Left colon (tissue), 2 donors: ENCODE measurements around the gene SELENOH. TPM values are rescaled to one million over a fixed set of nuclear protein-coding genes. Genes with fewer than 3 reads are reported as not detected.
"Not testable (repeated sequence)": the region's sequence is repeated elsewhere in the genome, so short reads cannot be mapped to it uniquely, and the experiment has no call there.

Experiments
- ATAC-seq: fragments of 200-7000 bp; cut with Tn5 transposase; one replicate; pipeline ENCODE4 v1.9.1; 2020; ENCODE audit warnings: mild to moderate bottlenecking, moderate library complexity
- DNase-seq, 2 donors: peaks; one replicate each; pipeline ENCODE4 v3.0.0-alpha.2; 2020
- intact Hi-C, 2 donors: fragments of 100-400 bp; cut with DNase I in 1 of 2; cut with micrococcal nuclease in 1 of 2; formaldehyde crosslinking; loops; one replicate each; pipeline versions ENCODE4 v1.11.2 to v1.14.0; 2022; cut with DNase I, micrococcal nuclease
- long read RNA-seq: library from polyadenylated mRNA; unstranded; transcript quantifications from one replicate; pipeline ENCODE4 v2.0.0, GENCODE V29; 2021
- total RNA-seq, 2 donors: library from RNA; stranded (reverse); fragmentation: NEBNext Ultra II Directional; extraction: Animal tissue kit (Norgen Biotek cat#: 25700); gene quantifications; one replicate each; pipeline ENCODE4 v1.2.1, GENCODE V29; 2021
- donor health status: DM: no; HTN: no; CAD: no.
- donor health status: DM: yes; HTN: yes; CAD: no.

SELENOH gene, protein sequence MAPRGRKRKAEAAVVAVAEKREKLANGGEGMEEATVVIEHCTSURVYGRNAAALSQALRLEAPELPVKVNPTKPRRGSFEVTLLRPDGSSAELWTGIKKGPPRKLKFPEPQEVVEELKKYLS
- total RNA-seq, result 10 to 100 TPM; 64.0 to 77.4 TPM
- long read RNA-seq, transcript SELENOH-204 (4 exons, 818 nt), result major isoform, 25 of 26 reads
- long read RNA-seq, partial matches to known transcripts, result 0 of 26 reads
- long read RNA-seq, other reads (novel, unspliced or antisense), result 1 of 26 reads

DNA sequence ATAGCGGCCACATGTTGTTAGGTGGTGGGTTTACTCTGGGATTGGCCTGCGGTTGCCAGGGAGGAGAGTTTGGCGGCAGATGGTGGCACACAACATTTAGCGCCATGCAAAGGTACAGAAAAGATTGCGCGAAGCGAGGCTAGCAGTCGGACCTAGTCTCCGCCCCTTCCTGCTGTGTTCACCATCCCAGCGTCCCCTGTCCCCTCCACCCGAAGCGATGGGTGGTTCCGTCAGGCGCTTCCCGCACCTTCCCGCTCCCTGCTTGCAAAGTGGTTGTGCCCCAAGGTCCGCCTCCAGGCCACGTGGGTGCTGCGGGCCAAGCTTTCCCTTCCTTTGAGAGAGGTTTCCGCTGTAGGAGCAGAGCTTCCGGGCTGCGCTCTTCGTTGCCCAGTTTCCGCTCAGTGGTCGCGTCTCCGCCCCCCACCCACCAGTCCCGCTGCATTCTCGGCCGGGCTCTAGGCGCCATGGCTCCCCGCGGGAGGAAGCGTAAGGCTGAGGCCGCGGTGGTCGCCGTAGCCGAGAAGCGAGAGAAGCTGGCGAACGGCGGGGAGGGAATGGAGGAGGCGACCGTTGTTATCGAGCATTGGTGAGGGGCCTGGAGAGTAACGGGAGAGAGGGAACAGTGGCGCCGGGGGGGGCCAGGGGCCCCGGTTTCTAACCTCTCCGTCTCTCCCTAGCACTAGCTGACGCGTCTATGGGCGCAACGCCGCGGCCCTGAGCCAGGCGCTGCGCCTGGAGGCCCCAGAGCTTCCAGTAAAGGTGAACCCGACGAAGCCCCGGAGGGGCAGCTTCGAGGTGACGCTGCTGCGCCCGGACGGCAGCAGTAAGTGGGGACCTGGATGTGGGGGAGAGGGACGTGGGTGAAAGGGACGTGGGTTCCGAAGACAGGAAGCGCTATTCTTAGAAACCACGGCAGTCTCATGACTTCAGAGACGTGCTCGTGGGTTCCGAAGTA lies at the start of gene SELENOH:
TSS of gene SELENOH (plus strand) at position 360 of the 955 bp plus-strand sequence. CDS start at position 465, 105 bp downstream.
- peak; percentile 94 to 98 for DNase-seq
- ATAC-seq, result peak; percentile 96
- intact Hi-C loops, result loop anchor here in 1 of 2 donors (5.0 kb wide), 1 partner anchor 61 kb away; no protein-coding TSS in a partner anchor

DNA sequence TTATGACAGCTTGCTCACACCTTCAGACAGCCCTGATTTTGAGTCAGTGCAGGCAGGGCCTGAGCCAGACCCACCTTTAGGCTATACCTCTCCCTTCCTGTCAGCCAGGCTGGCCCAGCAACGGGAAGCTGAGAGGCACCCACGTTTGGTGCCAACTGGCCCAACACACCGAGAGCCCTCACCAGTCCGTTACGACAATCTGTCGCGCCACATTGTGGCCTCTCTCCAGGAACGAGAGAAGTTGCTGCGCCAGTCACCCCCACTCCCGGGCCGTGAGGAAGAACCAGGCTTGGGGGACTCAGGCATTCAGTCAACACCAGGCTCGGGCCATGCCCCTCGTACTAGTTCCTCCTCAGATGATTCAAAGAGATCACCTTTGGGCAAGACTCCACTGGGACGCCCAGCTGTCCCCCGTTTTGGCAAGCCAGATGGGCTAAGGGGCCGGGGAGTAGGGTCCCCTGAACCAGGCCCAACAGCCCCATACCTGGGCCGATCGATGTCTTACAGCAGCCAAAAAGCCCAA lies 42.4 kb upstream of the SELENOH start:
- intact Hi-C loops, result no loop called here
- DNase-seq (no peak), ATAC-seq (peak; percentile 21)

DNA sequence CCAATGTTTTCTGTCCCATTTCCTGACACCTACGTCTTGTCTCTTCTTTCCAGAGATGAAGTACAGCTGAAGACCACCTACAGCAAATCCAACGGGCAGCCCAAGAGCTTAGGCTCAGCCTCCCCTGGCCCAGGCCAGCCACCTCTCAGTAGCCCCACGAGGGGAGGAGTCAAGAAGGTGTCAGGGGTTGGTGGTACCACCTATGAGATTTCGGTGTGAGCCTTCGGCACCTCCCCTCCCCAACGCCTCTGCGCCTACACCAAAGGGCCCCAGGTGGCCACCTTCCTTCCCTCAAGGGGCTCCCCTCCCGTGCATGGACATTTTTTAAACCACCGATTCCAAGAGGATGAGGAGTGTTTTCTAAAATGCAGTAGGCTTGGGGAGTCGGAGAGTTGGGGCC lies 41.5 kb upstream of the SELENOH start:
- intact Hi-C loops, result no loop called here
- DNase-seq (no peak), ATAC-seq (no peak)

DNA sequence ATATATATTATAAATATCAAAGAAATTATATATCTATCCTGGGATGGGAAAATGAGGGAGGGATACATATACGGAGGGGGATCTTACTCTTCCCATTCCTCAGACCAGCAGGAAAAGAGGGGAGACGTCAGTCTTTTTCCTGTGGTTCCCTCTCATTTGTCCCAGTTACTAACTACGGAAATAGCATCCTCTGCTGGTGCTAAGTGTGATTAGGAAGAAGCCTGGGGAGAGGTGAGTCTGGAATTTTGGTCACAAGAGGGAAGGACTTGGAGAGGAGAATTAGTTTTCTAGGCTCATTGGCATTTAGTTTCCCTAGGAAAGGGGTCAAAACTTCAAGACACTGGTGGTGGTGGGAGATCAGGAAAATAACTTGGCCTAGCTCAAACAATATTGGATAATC lies 40.9 kb upstream of the SELENOH start:
- DNase-seq (no peak), ATAC-seq (no peak)
- intact Hi-C loops, result no loop called here

DNA sequence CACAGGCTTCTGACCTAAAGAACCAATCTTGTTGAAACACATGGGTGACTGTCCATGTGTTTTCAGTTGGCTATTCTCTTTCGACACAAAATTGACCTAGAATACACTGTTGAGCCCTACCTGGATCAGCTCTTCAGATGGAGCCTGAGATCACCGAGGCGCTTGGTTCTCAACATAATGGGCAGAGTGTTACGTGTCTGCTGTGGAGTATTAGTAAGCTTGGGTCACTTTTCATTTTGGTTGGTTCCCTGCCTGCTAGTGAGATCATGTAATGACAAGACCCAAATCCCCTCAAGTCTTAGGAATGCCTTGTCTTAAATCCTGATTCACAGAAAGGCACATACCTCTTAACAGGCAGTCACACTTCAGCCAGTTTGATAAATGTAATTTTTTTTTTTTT lies 38.0 kb upstream of the SELENOH start:
- intact Hi-C loops, result no loop called here
- DNase-seq (no peak), ATAC-seq (no peak)

DNA sequence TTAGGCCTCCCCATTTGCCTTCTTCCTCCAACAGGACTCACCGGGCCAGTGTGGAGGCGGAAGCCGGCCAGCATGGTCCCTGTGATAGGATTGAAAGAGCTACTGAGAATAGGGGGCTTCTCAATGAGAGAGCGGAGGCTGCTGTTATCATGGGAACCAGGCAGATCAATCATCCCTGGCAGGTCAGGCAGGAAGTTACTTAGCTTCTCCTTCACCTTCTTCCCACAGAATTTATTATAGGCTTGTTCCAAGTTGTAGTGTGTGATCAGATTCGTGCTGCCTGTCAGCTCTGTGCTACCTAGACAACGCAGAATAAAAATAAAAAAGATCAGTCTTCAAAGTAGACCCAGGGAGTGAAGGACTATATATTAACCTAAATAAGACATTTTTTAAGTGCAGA lies 36.4 kb upstream of the SELENOH start:
- DNase-seq (no peak), ATAC-seq (no peak)
- intact Hi-C loops, result no loop called here

DNA sequence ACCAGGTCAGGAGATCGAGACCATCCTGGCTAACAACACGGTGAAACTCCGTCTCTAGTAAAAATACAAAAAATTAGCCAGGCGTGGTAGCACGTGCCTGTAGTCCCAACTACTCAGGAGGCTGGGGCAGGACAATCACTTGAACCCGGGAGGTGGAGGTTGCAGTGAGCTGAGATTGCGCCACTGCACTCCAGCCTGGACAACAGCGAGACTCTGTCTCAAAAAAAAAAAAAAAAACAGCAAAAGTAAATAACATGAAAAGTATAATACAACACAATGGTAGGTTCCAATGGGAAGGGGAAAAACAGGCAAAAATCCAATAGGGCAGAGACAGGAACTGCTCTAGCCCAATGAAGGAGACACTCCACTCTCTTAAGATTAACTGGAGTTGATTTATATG lies 35.9 kb upstream of the SELENOH start:
- DNase-seq, intact Hi-C loops, ATAC-seq: not testable (repeated sequence)

DNA sequence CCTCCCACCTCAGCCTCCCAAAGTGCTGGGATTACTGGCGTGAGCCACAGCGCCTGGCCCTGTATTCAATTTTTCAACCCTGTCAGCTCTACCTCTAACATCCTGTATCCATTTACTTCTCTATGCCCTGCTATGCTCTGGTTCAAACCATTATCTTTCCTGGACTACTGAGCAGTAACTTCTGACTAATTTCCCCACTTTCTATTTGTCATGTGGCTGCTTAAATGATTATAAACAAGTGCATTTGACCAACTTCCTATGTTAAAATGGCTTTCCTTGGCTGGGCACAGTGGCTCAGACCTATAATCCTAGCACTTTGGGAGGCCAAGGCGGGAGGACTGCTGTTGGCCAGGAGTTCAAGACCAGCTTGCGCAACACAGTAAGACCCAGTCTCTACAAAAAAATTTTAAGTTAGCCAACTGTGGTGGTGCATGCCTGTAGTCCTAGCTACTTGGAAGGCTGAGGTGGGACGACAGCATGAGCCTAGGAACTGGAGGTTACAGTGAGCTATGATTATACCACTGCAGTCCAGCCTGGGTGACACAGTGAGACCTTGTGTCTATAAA lies 31.4 kb upstream of the SELENOH start:
- DNase-seq (no peak), ATAC-seq (no peak)
- intact Hi-C loops, result no loop called here

DNA sequence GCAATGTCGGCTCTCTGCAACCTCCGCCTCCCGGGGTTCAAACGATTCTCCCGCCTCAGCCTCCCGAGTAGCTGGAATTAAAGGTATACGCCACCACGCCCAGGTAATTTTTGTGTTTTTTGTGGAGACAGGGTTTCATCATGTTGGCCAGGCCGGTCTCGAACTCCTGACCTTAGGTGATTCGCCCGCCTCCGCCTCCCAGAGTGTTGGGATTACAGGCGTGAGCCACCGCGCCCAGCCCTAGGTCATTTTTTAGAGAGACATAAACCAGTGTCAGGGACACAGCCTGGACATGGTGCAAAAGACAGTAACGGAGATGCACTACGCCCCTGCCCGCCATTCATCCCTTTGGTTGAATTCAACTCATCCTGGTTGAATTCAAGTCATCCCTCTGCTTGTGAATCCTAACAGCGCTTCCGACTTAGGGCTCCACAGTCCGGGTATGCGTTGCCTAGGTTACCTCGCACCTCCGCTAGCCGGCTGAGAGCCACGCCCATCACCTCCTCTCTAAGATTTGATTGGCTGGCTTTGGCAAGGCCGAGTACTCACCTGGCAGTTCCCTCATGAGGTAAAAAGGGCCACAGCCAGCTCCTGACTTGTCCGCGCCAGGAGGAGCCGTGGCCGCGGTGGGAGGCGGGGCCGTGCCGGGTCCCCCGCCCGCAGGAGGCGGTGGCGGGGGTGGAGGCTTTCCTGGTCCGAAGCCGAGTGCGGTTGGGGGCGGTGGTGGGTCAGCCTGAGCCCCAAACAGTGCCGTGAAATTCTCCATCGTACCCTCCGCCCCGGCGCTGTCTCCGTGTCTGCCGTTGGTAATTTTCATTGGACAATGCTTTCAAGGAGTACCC lies 29.7 kb upstream of the SELENOH start, which contains the start of gene MED19:
TSS of gene MED19 (minus strand) at position 802 of the 842 bp plus-strand sequence. CDS start at position 766, 36 bp downstream.
- intact Hi-C loops, result no loop called here
- ATAC-seq, result peak; percentile 78

DNA sequence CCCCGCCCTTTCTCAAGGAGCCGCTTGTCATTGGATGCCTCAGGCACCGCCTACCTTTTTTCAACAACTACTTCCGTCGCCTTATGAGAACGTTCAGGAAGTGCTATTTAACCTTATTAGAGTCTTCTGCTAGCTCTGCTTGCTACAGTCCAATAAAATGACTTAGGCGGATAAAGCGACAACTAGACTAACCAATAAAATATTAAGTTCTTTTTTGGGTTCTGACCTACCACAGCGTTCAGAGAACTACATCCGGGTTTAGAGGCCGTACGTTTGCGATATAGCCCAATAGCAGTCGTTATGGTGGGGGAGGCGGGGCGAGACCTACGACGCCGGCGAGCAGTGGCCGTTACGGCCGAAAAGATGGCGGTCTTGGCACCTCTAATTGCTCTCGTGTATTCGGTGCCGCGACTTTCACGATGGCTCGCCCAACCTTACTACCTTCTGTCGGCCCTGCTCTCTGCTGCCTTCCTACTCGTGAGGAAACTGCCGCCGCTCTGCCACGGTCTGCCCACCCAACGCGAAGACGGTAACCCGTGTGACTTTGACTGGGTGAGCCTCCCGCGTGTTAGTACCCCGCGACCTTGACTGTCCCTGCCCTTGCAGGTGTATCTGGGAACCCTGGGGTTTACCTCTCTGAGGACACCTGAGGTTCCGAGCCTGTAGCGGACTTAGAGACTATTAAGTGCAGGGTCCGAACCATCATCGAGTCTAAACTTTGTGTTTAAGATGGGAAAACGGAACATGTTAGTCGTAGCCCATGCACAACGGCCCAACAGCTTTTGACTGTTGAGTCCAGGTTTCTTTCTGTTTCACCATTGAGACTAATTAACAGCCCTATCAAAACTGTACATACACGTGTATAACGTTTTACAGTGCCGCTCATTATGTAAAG lies 28.8 kb upstream of the SELENOH start, which contains the start of gene TMX2:
TSS of gene TMX2 (plus strand) at position 338 of the 895 bp plus-strand sequence. CDS start at position 364, 26 bp downstream.
- intact Hi-C loops, result no loop called here
- peak; percentile 95 for DNase-seq
- ATAC-seq, result peak; percentile 86

More for the DNA sequence above, 29.7 kb upstream of the SELENOH start, which contains the start of gene MED19:
- peak; percentile 86 to 94 for DNase-seq

DNA sequence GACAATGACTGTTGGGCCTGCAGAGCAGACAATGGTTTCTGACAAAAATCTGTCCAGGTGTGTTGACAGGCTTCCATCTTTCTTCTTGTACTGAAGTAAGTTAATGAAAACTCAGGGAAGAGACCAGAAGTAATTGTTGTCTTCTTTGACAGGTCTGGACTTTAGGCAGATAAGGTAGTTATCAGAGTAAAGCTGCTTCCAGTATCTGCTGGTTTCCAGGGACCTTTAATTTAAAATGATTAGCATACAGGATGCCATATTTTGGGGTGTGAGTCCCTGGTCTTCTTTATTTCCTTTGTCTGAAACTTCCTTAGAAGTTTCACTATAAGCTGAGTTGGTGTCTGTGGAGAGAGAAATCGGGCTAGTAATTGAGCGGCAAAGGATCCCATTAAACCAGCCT lies 27.5 kb upstream of the SELENOH start:
- DNase-seq (no peak), ATAC-seq (no peak)
- intact Hi-C loops, result no loop called here

DNA sequence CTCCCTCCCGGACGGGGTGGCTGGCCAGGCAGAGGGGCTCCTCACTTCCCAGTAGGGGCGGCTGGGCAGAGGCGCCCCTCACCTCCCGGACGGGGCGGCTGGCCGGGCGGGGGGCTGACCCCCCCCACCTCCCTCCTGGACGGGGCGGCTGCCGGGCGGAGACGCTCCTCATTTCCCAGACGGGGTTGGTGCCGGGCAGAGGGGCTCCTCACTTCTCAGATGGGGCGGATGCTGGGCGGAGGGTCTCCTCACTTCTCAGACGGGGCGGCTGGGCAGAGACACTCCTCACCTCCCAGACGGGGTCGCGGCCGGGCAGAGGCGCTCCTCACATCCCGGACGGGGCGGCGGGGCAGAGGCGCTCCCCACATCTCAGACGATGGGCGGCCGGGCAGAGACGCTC lies 24.6 kb upstream of the SELENOH start:
- ATAC-seq, intact Hi-C loops, DNase-seq: not testable (repeated sequence)

DNA sequence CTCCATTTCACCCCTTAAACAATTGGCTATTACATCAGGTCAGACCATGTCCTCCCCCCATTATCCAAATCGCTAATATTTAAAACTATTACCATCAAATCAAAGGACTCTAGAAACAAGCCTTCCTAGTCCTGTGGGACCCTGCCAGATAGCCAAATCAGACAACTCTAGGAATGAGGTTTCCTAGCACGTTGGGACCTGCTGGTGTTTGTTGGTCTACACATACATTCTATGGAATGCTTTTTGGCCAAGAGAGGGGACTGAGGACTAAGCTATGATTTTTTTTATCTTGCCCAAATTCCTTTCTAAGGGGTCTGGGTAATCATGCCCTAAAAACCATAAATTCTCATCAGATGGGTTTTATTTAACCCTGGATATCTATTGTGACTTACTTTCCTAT lies 14.1 kb upstream of the SELENOH start:
- intact Hi-C loops, result no loop called here
- ATAC-seq (no peak), DNase-seq (no peak)

DNA sequence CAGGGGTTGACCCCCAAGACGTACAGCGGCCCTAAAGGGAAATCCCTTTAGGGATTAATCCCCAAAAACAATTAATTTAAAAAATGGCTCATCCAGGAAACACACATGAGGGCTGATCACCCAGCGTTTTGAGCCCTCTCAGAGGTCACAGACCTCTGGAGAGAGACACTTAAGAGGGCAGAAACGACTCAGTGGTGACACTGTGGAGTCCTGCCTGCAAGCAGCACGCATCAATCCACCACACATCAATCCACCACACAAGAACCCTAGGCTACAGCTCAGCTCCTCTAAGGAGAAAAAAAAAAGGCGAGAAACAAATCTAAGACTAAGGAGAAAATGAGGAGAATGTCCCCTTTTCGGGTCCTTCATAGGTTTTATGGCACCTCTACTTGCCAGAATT lies 12.5 kb upstream of the SELENOH start:
- intact Hi-C loops, result no loop called here
- DNase-seq, result no peak
- no peak for ATAC-seq

DNA sequence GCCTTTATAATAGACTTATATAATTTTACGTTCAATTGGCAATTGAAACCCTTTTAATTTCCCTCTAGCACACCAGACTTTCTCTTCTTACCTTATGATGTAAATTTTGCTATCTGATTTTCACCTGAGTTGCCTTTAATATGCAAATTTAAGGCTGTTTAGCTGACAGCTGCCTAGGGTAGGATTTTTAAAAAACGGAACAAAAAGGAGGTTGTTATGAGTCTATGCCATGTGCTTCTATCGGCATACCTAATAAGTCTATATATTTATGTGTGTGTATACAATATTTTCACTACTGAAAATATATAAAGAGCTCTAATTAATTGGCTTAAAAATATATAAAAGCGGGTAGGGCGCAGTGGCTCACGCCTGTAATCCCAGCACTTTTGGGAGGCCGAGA lies 11.8 kb upstream of the SELENOH start:
- DNase-seq (no peak), ATAC-seq (no peak)
- intact Hi-C loops, result no loop called here

DNA sequence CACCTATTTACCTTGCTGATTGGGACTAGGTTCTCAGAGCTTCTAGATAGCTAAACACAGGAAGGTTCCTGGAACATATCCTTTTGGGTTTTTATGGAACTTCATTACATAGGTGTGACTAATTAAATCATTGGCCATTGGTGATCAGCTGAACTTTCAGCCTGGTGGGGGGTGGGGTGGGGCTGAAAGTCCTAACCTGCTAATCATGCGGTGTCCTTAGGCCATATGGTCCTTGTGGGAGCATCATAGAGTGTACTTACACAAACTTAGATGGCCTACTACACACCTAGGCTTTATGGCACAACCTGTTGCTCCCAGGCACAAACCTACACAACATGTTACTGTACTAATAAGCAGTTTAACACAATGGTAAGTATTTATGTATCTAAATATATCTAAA lies 8.6 kb upstream of the SELENOH start:
- ATAC-seq (peak; percentile 43), DNase-seq (no peak)
- intact Hi-C loops, result no loop called here

DNA sequence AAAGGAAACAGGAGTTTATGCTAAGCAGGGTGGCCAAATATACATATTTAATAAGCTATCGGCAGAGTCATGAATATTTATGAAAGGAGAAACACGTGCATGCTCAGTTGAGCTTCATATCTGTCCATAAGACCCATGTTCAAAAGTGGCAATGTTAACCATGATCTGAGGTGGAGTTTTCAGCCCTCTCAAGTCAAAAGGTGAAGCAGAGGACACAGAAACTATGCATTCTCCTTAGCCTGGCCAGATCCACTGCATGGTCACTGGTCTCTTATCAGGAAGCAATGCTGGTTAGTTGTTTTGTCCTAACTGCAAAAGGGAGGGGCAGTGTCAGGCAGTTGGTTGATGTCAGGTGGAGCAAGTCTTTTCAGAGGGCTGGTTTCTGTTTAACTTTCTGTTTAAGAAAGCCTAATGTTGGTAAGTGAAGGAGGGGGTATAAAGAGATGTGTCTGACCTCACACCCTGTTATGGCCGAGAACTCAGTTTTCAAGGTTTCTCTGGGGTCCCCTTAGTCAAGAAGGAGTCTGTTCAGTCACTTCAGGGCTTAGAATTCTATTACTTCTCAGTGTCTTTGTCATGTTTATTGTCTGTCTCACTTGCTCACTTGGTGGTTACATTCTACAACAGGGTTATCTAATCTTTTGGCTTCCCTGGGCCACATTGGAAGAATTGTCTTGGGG lies 5.5 kb upstream of the SELENOH start:
- DNase-seq, result peak in 1 of 2 donors; percentile 32
- intact Hi-C loops, result no loop called here
- ATAC-seq, result peak; percentile 86
